Fibroblast of villous mesenchyme (primary cell): Measurements from ENCODE around the gene FYB1. TPM values are rescaled to one million over a fixed set of nuclear protein-coding genes. Genes with fewer than 3 reads are reported as not detected.

Experiments
- DNase-seq: peaks from one replicate; pipeline ENCODE4 v3.0.0-alpha.2; 2010; ENCODE audit warnings: low read depth
- H3K4me3 ChIP-seq: 2 replicates; pipeline ENCODE4 v1.5.1; 2011; ENCODE audit warnings: low read depth, mild to moderate bottlenecking, low read length
- total RNA-seq: library from RNA; depleted of rRNA; stranded (reverse); fragments of >200 nt; gene quantifications from 2 replicates; pipeline ENCODE4 v1.2.3, GENCODE V29; 2012
- TF ChIP-seq, protein P1 (sequence below): IDR thresholded peaks from 2 replicates; pipeline ENCODE4 v1.5.1; 2012; ENCODE audit warnings: low read depth, mild to moderate bottlenecking, low read length; ENCODE audit not compliant: insufficient read depth

Gene FYB1
- total RNA-seq, 1 donor, result not detected

DNA sequence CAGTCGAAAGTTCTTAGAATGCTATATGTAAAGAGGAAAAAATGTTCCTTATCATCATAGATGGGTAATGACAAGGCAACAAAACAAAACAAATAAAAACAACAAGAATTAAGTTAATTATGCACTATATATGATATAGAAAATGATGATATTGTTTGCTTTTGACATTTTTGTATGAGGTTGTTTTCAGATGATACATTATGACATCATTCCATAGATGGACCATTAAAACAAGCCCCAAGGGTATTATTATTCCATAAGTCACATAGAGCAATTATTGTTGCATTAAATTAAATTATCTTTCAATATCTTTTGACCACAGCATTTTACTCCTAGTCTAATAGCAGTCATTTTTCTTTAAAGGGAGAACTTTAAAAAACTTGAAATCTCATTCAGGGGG lies 88.6 kb downstream of the FYB1 start:
- DNase-seq, result no peak
- no peak overlapping the region for H3K4me3 ChIP-seq
- TF ChIP-seq, protein P1, sequence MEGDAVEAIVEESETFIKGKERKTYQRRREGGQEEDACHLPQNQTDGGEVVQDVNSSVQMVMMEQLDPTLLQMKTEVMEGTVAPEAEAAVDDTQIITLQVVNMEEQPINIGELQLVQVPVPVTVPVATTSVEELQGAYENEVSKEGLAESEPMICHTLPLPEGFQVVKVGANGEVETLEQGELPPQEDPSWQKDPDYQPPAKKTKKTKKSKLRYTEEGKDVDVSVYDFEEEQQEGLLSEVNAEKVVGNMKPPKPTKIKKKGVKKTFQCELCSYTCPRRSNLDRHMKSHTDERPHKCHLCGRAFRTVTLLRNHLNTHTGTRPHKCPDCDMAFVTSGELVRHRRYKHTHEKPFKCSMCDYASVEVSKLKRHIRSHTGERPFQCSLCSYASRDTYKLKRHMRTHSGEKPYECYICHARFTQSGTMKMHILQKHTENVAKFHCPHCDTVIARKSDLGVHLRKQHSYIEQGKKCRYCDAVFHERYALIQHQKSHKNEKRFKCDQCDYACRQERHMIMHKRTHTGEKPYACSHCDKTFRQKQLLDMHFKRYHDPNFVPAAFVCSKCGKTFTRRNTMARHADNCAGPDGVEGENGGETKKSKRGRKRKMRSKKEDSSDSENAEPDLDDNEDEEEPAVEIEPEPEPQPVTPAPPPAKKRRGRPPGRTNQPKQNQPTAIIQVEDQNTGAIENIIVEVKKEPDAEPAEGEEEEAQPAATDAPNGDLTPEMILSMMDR, result no peak

DNA sequence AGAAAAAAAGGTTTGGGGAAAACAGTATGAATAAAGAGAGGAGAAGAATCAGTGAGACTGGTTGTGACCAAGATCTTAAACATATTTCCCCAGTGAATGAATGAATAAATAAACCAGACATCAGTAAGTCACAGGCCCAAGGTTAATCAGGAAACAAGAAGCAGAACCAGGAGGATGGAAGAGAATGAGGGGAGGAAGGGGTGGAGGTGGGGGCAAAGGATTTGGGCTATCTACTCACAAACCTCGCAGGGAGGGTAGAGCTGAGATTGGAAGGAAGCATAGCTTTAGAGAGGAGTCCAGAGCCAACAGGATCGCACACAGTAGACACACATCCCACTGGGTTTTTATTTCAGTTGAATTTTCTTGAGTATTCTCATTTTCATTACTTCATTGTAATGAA lies 97.4 kb downstream of the FYB1 start:
- no peak overlapping the region for H3K4me3 ChIP-seq
- DNase-seq, result no peak
- TF ChIP-seq, protein P1, result no peak

DNA sequence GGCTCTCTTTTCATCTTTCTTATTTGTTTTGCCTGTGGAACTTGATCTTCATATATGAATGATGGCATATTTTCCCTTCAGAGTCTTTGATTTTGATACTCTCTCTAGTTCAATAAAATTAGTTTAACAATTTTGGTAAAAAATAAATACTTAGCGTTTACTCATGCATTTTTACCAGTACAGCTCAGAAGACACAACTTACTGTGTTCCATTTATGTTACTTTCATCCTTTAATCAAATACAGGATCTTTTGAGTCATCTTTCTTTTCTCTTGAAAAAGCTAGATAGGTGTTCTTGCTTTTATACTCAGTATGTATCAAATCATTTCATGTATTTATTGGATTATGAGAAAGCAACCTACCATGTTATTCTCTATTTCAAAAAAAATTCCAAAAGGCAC lies 98.0 kb downstream of the FYB1 start:
- TF ChIP-seq, protein P1, result no peak
- no peak for DNase-seq
- H3K4me3 ChIP-seq, result no peak overlapping the region

DNA sequence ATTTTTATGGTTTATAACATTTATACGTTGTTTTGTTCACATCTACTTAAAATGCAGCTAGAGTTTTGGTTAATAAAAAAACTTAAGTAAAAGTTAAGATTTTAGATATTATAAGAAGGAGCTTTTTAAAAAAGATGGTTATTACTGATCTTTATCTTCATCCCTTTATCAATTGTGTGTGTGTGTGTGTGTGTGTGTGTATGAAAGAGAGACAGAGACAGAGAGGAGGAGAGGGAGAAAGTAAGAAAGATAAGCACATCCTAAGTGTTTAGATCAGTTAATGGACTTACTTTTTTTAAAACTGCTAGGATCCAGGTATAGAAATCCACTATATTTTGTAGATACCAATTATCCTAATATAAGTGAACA lies 99.3 kb downstream of the FYB1 start:
- no peak for DNase-seq
- H3K4me3 ChIP-seq, result no peak overlapping the region
- TF ChIP-seq, protein P1, result no peak

DNA sequence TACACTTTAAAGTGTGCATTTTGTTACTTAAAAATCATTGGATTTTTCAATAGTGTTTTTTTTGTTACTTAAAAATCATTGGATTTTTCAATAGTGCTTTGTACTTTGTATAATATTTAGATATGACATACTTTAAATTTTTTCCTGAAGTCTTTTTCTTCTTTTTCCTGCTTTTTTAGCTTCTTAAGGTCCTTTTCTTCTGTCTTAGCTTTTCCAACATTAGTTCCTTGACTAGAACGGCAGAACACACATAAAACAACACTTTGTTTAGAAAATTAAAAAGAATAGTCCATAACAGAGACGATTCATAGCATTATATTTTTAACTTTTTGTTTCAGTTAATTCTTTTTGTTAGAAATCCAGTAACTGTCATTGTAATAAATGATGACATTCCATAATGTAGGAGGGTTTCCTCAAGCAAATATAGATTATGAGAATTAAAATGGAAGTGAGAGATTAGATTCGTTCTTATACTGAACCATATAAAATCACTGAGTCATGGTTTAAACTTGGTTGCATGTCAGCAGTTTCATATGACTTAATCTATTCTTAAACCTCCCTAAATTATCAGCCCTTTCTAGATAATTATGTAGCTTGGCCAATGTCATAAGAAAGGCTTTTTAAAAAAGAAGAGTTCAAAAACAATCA lies 99.8 kb downstream of the FYB1 start:
- H3K4me3 ChIP-seq, result no peak overlapping the region
- TF ChIP-seq, protein P1, result no peak
- no peak for DNase-seq

DNA sequence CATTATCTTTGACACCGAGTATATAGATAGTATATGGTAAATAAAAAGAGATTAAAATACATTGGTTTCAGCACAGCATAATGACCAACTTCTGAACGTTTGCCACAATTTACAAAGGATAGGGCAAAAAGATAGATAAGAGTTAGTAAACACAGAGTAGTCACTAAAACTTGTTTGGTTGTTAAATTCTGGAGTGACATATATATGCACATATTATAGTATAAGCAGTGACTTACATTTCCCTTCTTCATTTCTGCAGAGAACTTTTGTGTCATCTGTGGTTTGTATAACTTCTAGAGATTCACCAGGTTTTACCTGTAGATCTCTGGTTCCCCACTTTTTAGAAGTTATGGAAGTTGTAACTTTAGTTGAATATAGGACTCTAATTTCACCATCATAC lies 100.7 kb downstream of the FYB1 start:
- no peak for DNase-seq
- no peak overlapping the region for H3K4me3 ChIP-seq
- TF ChIP-seq, protein P1, result no peak

DNA sequence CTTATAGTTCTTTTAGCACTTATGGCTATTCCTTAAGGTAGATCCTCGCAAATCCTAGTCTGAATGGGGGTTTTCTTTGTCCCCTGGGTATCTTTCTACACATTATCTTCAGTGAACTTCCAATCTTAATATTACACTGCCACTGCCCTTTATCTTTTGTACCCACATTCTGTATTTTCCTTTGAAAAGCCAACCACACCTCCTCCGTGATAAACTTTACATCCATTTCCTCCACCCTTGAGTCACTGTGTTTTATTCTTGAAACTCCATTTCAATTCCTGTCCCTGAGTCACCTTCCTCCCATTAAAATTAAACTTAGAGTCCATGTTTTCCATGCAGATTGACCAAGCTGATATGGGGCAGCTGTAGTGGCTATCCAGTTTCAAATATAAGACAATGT lies 102.0 kb downstream of the FYB1 start:
- DNase-seq, result no peak

More for the DNA sequence above, 102.0 kb downstream of the FYB1 start:
- TF ChIP-seq, protein P1, result no peak
- no peak overlapping the region for H3K4me3 ChIP-seq
